Mucosa of descending colon (tissue), 3 donors: ENCODE results near the gene FMN1. TPM values are rescaled to one million over a fixed set of nuclear protein-coding genes. Genes with fewer than 3 reads are reported as not detected.

ENCODE experiments used
- ATAC-seq: fragments of 200-7000 bp; cut with Tn5 transposase; one replicate; pipeline ENCODE4 v1.9.1; 2020; ENCODE audit warnings: mild to moderate bottlenecking, moderate library complexity
- DNase-seq, 3 donors: peaks; one replicate each; pipeline ENCODE4 v3.0.0-alpha.2; 2020
- H3K36me3 ChIP-seq: fragments of 200-600 bp; one replicate; pipeline ENCODE4 v1.8.0; 2021; ENCODE audit warnings: low read depth, mild to moderate bottlenecking
- H3K4me1 ChIP-seq: fragments of 200-600 bp; one replicate; pipeline ENCODE4 v1.8.0; 2021; ENCODE audit warnings: low read depth, mild to moderate bottlenecking
- H3K4me3 ChIP-seq: fragments of 200-600 bp; one replicate; pipeline ENCODE4 v1.8.0; 2021; ENCODE audit warnings: mild to moderate bottlenecking
- H3K9me3 ChIP-seq: fragments of 200-600 bp; one replicate; pipeline ENCODE4 v1.8.0; 2021; ENCODE audit warnings: mild to moderate bottlenecking
- intact Hi-C, 2 donors: fragments of 100-400 bp; cut with DNase I in 1 of 2; cut with micrococcal nuclease in 1 of 2; formaldehyde crosslinking; loops; one replicate each; pipeline versions ENCODE4 v1.11.0 to v1.11.1; 2022; cut with DNase I, micrococcal nuclease
- total RNA-seq, 3 donors: library from RNA; stranded (reverse); fragmentation: NEBNext Ultra II Directional in 2 of 3; extraction: Animal tissue kit (Norgen Biotek cat#: 25700) in 2 of 3; gene quantifications; one replicate each; pipeline versions ENCODE4 v1.2.1 to v1.2.4, GENCODE V29; 2021 to 2023
- TF ChIP-seq, protein P1 (sequence below): fragments of 200-600 bp; IDR thresholded peaks from one replicate; pipeline ENCODE4 v1.8.0; 2022; ENCODE audit warnings: antibody characterized with exemption, mild to moderate bottlenecking
- donor health status: DM: no; HTN: no; CAD: no; lungs with moderate emphysema.
- donor health status: DM: no; HTN: no; CAD: no.
- donor health status: DM: no; HTN: yes; CAD: no.

The FMN1 gene
- total RNA-seq, 3 donors from 2014 or later: 30.8 to 65.1 (median 43.4) TPM

DNA sequence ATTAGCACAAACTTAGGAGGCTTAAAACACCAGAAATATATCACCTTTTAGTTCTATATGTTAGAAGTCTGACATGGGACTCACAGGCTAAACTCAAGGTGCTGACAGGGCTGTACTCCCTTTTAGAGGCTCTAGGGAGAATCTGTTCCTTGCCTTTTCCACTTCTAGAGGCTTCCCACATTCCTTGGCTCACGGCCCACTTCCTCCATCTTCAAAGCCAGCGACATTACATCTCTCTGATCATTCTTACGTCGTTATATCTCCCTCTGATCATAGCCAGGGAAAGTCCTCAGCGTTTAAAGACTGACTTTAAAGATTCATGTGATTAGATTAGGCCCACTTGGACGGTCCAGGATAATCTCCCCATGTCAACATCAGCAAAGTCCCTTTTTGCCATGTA is 310.4 kb downstream of the FMN1 start:
- H3K9me3 ChIP-seq: no peaks in the 10 kb centered on the region

DNA sequence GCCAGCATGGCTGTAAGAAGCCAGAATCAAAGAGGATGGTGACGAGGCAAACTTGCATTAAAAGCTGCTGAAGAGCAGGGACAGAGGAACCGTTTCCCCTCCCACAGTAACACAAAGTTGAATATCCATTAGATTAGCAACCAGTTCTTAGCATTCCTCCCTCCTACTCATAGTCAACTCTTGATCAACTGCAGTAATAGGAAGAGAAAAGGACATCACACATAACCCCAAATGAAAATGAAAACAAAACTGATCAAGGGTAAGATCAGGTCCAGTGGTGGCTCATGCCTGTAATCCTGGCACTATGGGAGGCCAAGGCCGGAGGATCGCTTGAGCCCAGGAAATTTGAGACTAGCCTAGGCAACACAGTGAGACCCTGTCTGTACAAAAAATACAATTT is 311.6 kb downstream of the FMN1 start:
- ATAC-seq (no peak), DNase-seq (no peak)
- intact Hi-C loops: no loop called here
- H3K4me3 ChIP-seq: no peak overlapping the region
- H3K4me1 ChIP-seq: no peaks in the 10 kb centered on the region
- H3K9me3 ChIP-seq: no peaks in the 10 kb centered on the region
- H3K36me3 ChIP-seq: no peaks in the 10 kb centered on the region
- TF ChIP-seq, protein P1, sequence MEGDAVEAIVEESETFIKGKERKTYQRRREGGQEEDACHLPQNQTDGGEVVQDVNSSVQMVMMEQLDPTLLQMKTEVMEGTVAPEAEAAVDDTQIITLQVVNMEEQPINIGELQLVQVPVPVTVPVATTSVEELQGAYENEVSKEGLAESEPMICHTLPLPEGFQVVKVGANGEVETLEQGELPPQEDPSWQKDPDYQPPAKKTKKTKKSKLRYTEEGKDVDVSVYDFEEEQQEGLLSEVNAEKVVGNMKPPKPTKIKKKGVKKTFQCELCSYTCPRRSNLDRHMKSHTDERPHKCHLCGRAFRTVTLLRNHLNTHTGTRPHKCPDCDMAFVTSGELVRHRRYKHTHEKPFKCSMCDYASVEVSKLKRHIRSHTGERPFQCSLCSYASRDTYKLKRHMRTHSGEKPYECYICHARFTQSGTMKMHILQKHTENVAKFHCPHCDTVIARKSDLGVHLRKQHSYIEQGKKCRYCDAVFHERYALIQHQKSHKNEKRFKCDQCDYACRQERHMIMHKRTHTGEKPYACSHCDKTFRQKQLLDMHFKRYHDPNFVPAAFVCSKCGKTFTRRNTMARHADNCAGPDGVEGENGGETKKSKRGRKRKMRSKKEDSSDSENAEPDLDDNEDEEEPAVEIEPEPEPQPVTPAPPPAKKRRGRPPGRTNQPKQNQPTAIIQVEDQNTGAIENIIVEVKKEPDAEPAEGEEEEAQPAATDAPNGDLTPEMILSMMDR: no peak

More for the DNA sequence above, 310.4 kb downstream of the FMN1 start:
- ATAC-seq: no peak
- no peak overlapping the region for H3K4me3 ChIP-seq
- H3K36me3 ChIP-seq: no peaks in the 10 kb centered on the region
- TF ChIP-seq, protein P1: no peak
- intact Hi-C loops: no loop called here
- peak in 1 of 3 donors; percentile 32 for DNase-seq
- no peaks in the 10 kb centered on the region for H3K4me1 ChIP-seq

DNA sequence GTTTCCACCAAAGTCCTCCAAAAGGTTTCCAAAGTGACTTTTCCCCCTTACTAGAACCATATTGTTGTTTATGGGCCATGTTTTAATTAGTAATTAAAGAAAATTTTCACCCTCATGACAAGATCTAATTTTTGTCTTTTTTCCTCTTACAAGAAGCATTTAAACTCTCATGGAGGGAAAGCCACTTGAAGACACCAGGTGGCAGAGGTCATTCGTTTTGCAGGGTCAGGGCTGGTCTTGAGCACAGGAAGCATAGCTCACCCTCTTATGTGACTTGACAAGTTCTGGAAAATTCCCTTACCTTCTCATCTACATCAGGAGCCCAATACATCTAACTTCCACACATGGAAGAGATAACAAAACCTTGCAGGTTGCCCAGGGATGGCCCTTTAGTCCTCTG is 313.0 kb downstream of the FMN1 start:
- Histone ChIP-seq H3K9me3 (no peaks in the 10 kb centered on the region), H3K4me1 (no peaks in the 10 kb centered on the region), H3K36me3 (no peaks in the 10 kb centered on the region), H3K4me3 (no peak overlapping the region)
- TF ChIP-seq, protein P1: no peak
- no peak for DNase-seq
- intact Hi-C loops: no loop called here
- no peak for ATAC-seq

DNA sequence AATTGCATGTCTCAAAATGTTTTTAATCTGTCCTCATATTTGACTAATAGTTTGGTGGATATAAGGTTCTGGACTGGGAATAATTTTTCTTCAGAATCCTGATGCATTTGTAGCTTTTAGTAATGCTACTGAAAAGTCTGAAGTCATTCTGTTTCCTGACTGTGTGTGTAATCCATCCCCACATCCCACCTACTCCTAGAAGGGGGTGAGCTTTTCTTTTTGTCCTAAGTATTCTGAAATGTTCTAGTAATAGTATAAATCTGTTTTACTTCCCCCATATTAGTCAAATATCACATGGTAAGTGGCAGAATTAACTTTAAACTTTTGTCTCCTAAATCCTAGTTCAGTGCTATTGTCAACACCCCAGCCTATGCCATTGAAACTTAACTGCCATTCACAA is 313.9 kb downstream of the FMN1 start:
- DNase-seq: no peak
- no peak for ATAC-seq
- Histone ChIP-seq H3K9me3 (no peaks in the 10 kb centered on the region), H3K36me3 (no peaks in the 10 kb centered on the region), H3K4me1 (no peaks in the 10 kb centered on the region), H3K4me3 (no peak overlapping the region)
- TF ChIP-seq, protein P1: no peak
- intact Hi-C loops: no loop called here

DNA sequence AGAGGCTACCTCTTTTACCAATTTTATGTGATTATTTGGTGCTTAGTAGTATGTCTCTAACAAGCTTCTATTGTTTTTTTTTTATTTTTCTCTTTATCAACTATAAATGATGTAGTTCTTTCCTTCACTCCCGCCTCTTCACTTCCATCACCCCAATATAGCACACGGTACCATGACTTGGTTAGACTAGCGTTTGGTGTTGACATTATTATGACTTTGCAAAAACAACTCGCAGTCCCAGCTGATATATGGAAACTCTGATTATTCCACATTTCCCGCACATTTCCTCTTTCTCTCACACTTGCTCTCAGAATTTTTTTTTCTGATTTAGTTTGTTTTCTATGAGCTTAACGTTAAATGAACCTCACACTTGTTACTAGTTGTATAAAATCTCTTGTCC is 314.5 kb downstream of the FMN1 start:
- H3K4me3 ChIP-seq: no peak overlapping the region
- TF ChIP-seq, protein P1: no peak
- no peaks in the 10 kb centered on the region for H3K36me3 ChIP-seq
- no peaks in the 10 kb centered on the region for H3K4me1 ChIP-seq
- no peak for ATAC-seq
- intact Hi-C loops: no loop called here
- no peak for DNase-seq
- no peaks in the 10 kb centered on the region for H3K9me3 ChIP-seq
